Psoas muscle (tissue), 8 donors: Measurements from ENCODE around the gene OTUB1. TPM values are rescaled to one million over a fixed set of nuclear protein-coding genes. Genes with fewer than 3 reads are reported as not detected.

Experiments
- ATAC-seq, 4 donors: fragments of 200-7000 bp; cut with Tn5 transposase; one replicate each; pipeline ENCODE4 v1.9.1; 2020; ENCODE audit warnings: moderate library complexity in 3 of 4, mild to moderate bottlenecking in 2 of 4
- DNase-seq, 2 donors: peaks; one replicate each; pipeline ENCODE4 v3.0.0-alpha.2; 2020
- H3K27ac ChIP-seq: fragments of 200-600 bp; one replicate; pipeline ENCODE4 v1.8.0; 2022
- H3K27me3 ChIP-seq, 3 donors: fragments of 200-600 bp in 1 of 3; one replicate each; pipeline versions ENCODE4 v1.6.1 to v1.8.0; 2013 to 2022; ENCODE audit warnings: low read length in 2 of 3, mild to moderate bottlenecking in 2 of 3, moderate library complexity in 1 of 3; ENCODE audit not compliant: insufficient read depth in 3 of 3
- H3K36me3 ChIP-seq, 2 donors: fragments of 200-600 bp in 1 of 2; one replicate each; pipeline versions ENCODE4 v1.6.1 to v1.8.0; 2013 to 2022; ENCODE audit warnings: low read depth in 1 of 2, mild to moderate bottlenecking in 1 of 2, moderate library complexity in 1 of 2; ENCODE audit not compliant: insufficient read depth in 1 of 2
- H3K4me1 ChIP-seq: fragments of 200-600 bp; one replicate; pipeline ENCODE4 v1.8.0; 2022
- H3K4me3 ChIP-seq: fragments of 200-600 bp; one replicate; pipeline ENCODE4 v1.8.0; 2022; ENCODE audit warnings: mild to moderate bottlenecking
- H3K9me3 ChIP-seq: fragments of 200-600 bp; one replicate; pipeline ENCODE4 v1.8.0; 2022
- CTCF ChIP-seq: fragments of 200-600 bp; IDR thresholded peaks from one replicate; pipeline ENCODE4 v1.8.0; 2022; ENCODE audit warnings: antibody characterized with exemption
- WGBS, 3 donors: extraction: QIAGEN DNeasy Blood & Tissue Kit; methylation state at CpG; one replicate each; pipeline versions ENCODE4 v1.1.6 to v1.1.7; 2013; 5-methylcytosine and 5-hydroxymethylcytosine counted together
- intact Hi-C, 2 donors: fragments of 100-400 bp; cut with DNase I; formaldehyde crosslinking; loops; one replicate each; pipeline versions ENCODE4 v1.11.0 to v1.14.2; 2022
- polyA plus RNA-seq, 3 donors: library from polyadenylated mRNA; stranded (reverse); fragments of 200-250 nt; gene quantifications; one replicate each; pipeline ENCODE4 v1.2.3, GENCODE V29; 2013
- total RNA-seq, 4 donors: library from RNA; stranded (reverse); fragmentation: NEBNext Ultra II Directional in 2 of 4; extraction: Animal tissue kit (Norgen Biotek cat#: 25700) in 2 of 4; gene quantifications; one replicate each; pipeline versions ENCODE4 v1.2.1 to v1.2.4, GENCODE V29; 2021 to 2023
- donor health status: healthy with polysubstance abuse.
- donor health status: DM: no; HTN: no; CAD: no; lungs with moderate emphysema.
- donor health status: Bipolar disorder and iron deficiency.
- donor health status: healthy.
- donor health status: DM: yes; HTN: yes; CAD: no.
- donor health status: DM: no; HTN: no; CAD: no.
- donor health status: DM: no; HTN: no; CAD: no.
- donor health status: DM: yes; HTN: yes; CAD: no.

Gene OTUB1
- total and polyA plus RNA-seq, 7 donors, result 39.4 to 75.4 (median 47.8) TPM

GRCh38 chr11:64029773-64030172 is 43.5 kb downstream of the OTUB1 start:
- intact Hi-C loops, result no loop called here
- Histone ChIP-seq H3K36me3 (no peaks in the 10 kb centered on the region), H3K4me3 (no peak overlapping the region), H3K4me1 (peaks cover 12% of the 10 kb centered on the region), H3K9me3 (no peaks in the 10 kb centered on the region), H3K27ac (no peak overlapping the region), H3K27me3 (no peaks in the 10 kb centered on the region)
- no peak for ATAC-seq
- DNase-seq, result no peak
- no peak for TF ChIP-seq CTCF
- WGBS, 3 donors, result 69 to 85% (median 83%) methylated on average over 4 to 8 of the region's 8 CpGs

GRCh38 chr11:64031001-64031400 is 44.8 kb downstream of the OTUB1 start:
- no peaks in the 10 kb centered on the region for H3K9me3 ChIP-seq
- no peak overlapping the region for H3K4me3 ChIP-seq
- H3K27me3 ChIP-seq, result no peaks in the 10 kb centered on the region
- intact Hi-C loops, result no loop called here
- H3K4me1 ChIP-seq, result peaks cover 9% of the 10 kb centered on the region
- no peak overlapping the region for H3K27ac ChIP-seq
- no peak for TF ChIP-seq CTCF
- ATAC-seq (no peak), DNase-seq (no peak)
- no peaks in the 10 kb centered on the region for H3K36me3 ChIP-seq
- 85 to 86% (median 85%) methylated on average over 3 of the region's 3 CpGs for WGBS, 3 donors

- H3K27me3 ChIP-seq, result no peaks in the 10 kb centered on the region
- no peak for ATAC-seq
- H3K4me3 ChIP-seq, result no peak overlapping the region
- no peak overlapping the region for H3K27ac ChIP-seq
- 92 to 97% (median 96%) methylated on average over 4 of the region's 4 CpGs for WGBS, 3 donors
- H3K36me3 ChIP-seq, result no peaks in the 10 kb centered on the region
- peaks cover 17% of the 10 kb centered on the region for H3K4me1 ChIP-seq
- intact Hi-C loops, result no loop called here
- no peak for TF ChIP-seq CTCF
- no peaks in the 10 kb centered on the region for H3K9me3 ChIP-seq
- no peak for DNase-seq
These were observed 45.8 kb downstream of the OTUB1 start for GRCh38 chr11:64032050-64032449.

GRCh38 chr11:64034411-64034811 is 48.2 kb downstream of the OTUB1 start:
- ATAC-seq (no peak), DNase-seq (no peak)
- WGBS, 3 donors, result 75 to 91% (median 83%) methylated on average over 9 of the region's 9 CpGs
- Histone ChIP-seq H3K27ac (no peak overlapping the region), H3K4me1 (peaks cover 24% of the 10 kb centered on the region), H3K9me3 (no peaks in the 10 kb centered on the region), H3K27me3 (no peaks in the 10 kb centered on the region), H3K36me3 (no peaks in the 10 kb centered on the region), H3K4me3 (no peak overlapping the region)
- intact Hi-C loops, result no loop called here
- TF ChIP-seq CTCF, result no peak

GRCh38 chr11:64035081-64035524 is 48.9 kb downstream of the OTUB1 start:
- peak overlapping the region; percentile 28 for H3K4me3 ChIP-seq
- H3K27me3 ChIP-seq, result no peaks in the 10 kb centered on the region
- ATAC-seq (no peak), DNase-seq (no peak)
- H3K9me3 ChIP-seq, result no peaks in the 10 kb centered on the region
- WGBS, 3 donors, result 37 to 45% (median 39%) methylated on average over 13 to 17 of the region's 17 CpGs
- no peak overlapping the region for H3K27ac ChIP-seq
- no peaks in the 10 kb centered on the region for H3K36me3 ChIP-seq
- no peak for TF ChIP-seq CTCF
- intact Hi-C loops, result no loop called here
- peaks cover 24% of the 10 kb centered on the region for H3K4me1 ChIP-seq
